AG04449 (cell line): Measurements from ENCODE around the gene MIF4GD.

ENCODE experiments used
- CTCF ChIA-PET: fragments of 350-600 bp; formaldehyde crosslinking; extraction: SDS; loops from one replicate; lab custom pipeline; 2021; ENCODE audit warnings: antibody characterized with exemption; lab: Yijun Ruan, JAX
- POLR2A ChIA-PET: fragments of 400-600, 350-600 bp; formaldehyde crosslinking; extraction: SDS; loops from one replicate; lab custom pipeline; 2020; ENCODE audit warnings: antibody characterized with exemption, inconsistent platforms; lab: Yijun Ruan, JAX
- DNase-seq: peaks from one replicate; pipeline ENCODE4 v3.0.0-alpha.2; 2010; ENCODE audit warnings: low read depth, low spot score
- H3K4me3 ChIP-seq: 2 replicates; pipeline ENCODE4 v1.5.1; 2011; ENCODE audit warnings: low read depth, mild to moderate bottlenecking, control low read depth, low read length
- TF ChIP-seq, protein P1 (sequence below): IDR thresholded peaks from one replicate; pipeline ENCODE4 v1.5.1; 2011; ENCODE audit warnings: mild to moderate bottlenecking, moderate library complexity, low read length, control low read depth, inconsistent platforms; ENCODE audit not compliant: insufficient read depth; ENCODE audit errors: missing control alignments

MIF4GD gene

GRCh38 chr17:75244133-75244866 lies 26.7 kb downstream of the MIF4GD start:
- POLR2A ChIA-PET: no interaction called here
- TF ChIP-seq, protein P1, sequence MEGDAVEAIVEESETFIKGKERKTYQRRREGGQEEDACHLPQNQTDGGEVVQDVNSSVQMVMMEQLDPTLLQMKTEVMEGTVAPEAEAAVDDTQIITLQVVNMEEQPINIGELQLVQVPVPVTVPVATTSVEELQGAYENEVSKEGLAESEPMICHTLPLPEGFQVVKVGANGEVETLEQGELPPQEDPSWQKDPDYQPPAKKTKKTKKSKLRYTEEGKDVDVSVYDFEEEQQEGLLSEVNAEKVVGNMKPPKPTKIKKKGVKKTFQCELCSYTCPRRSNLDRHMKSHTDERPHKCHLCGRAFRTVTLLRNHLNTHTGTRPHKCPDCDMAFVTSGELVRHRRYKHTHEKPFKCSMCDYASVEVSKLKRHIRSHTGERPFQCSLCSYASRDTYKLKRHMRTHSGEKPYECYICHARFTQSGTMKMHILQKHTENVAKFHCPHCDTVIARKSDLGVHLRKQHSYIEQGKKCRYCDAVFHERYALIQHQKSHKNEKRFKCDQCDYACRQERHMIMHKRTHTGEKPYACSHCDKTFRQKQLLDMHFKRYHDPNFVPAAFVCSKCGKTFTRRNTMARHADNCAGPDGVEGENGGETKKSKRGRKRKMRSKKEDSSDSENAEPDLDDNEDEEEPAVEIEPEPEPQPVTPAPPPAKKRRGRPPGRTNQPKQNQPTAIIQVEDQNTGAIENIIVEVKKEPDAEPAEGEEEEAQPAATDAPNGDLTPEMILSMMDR: no peak
- no peak for DNase-seq
- CTCF ChIA-PET: interaction anchor here (1.2 to 1.3 kb wide), 2 partner anchors 12 to 27 kb away, joined by 3 to 7 read pairs; partner anchors contain the start of gene MIF4GD
- no peak overlapping the region for H3K4me3 ChIP-seq

- POLR2A ChIA-PET: no interaction called here
- DNase-seq: no peak
- TF ChIP-seq, protein P1: no peak
- CTCF ChIA-PET: interaction anchor here (1.3 to 6.0 kb wide), 4 partner anchors 7 to 169 kb away, joined by 8 to 73 read pairs (median 24); partner anchors contain the start of genes GGA3 and MIF4GD
- H3K4me3 ChIP-seq: no peak overlapping the region
Measured at GRCh38 chr17:75242461-75243042, 28.5 kb downstream of the MIF4GD start.

DNA sequence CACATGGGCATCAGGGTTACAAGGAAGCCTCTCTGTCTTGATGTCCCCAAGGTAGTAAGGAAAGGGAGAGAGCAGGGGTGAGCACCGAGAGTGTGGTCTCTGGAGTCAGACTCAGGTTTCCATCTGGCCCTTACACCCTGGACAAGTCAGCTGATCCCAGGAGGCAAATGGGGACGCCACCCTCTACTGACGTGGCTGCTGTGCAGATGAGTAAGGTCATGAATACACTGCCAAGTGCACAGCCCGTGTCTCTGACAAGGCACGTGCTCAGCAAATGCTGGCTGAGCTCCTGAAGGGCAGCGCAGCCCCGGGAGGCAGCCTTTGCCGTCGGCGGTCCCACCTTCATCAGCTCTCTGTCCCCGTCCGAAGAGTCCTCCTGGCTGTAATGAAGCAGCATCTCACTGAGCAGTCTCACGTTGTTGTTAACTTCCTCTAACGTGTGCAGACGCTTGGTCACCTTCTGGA lies 29.0 kb downstream of the MIF4GD start:
- POLR2A ChIA-PET: no interaction called here
- CTCF ChIA-PET: interaction anchor here (0.6 to 6.0 kb wide), 6 partner anchors 7 to 170 kb away, joined by 3 to 73 read pairs (median 14); partner anchors contain the start of genes GGA3 and MIF4GD
- TF ChIP-seq, protein P1: no peak
- no peak for DNase-seq
- no peak overlapping the region for H3K4me3 ChIP-seq

DNA sequence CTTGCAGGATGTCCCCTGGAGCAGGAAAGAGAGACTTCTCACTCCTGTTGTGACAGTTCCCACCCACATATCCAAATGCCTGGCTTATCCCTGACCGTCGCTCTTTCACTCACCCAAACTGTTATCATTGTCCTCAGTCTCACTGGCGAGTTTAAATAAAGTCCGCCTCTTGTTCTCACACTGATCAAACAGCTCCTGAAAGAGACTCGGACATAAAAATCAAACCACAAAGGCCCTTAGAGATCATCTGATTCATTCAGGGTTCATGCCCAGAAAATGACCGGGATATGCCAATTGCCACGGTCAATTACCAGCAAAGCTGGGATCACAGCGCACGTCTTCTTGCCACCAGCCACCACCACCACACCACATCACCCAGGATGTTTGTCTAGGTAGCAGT lies 29.5 kb downstream of the MIF4GD start:
- TF ChIP-seq, protein P1: no peak
- CTCF ChIA-PET: interaction anchor here (0.6 to 6.0 kb wide), 11 partner anchors 8 to 171 kb away, joined by 3 to 73 read pairs (median 8); partner anchors contain the start of genes GGA3 and MIF4GD
- H3K4me3 ChIP-seq: no peak overlapping the region
- no peak for DNase-seq
- POLR2A ChIA-PET: no interaction called here

DNA sequence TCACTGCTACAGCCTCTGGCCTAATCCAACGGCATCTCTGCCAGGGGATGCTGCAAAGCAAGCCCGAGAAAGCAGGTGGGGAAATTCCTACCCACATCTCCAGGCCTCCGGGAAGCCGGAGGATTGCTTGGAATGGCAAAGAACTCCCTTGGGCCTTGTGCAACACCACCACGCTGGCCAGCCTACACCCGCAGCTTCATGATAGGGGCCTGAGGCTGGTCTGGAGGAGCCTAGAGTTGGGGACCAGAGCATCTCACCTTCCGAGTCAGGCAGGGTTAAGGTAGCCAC lies 29.9 kb downstream of the MIF4GD start:
- no peak for DNase-seq
- POLR2A ChIA-PET: no interaction called here
- H3K4me3 ChIP-seq: no peak overlapping the region
- TF ChIP-seq, protein P1: no peak
- CTCF ChIA-PET: interaction anchor here (1.1 to 6.0 kb wide), 15 partner anchors 8 to 279 kb away, joined by 3 to 73 read pairs (median 15); partner anchors contain the start of genes GGA3 and MIF4GD
